GM12878 (cell line): ENCODE measurements around the gene CAMKMT. TPM values are rescaled to one million over a fixed set of nuclear protein-coding genes. Genes with fewer than 3 reads are reported as not detected.
A peak's percentile ranks its signal among the peaks of the same experiment; 100 is the strongest.

ENCODE experiments used
- CBFB ChIP-seq: IDR thresholded peaks from 2 replicates; pipeline ENCODE4 v1.6.1; 2016; ENCODE audit warnings: antibody characterized with exemption, low read depth
- CHD1 ChIP-seq: IDR thresholded peaks from 2 replicates; pipeline ENCODE4 v1.6.1; 2012; ENCODE audit warnings: low read depth, low read length, improper control_type of control experiment
- DPF2 ChIP-seq: fragments of 450-650 bp; IDR thresholded peaks from 2 replicates; pipeline ENCODE4 v1.6.1; 2017; ENCODE audit warnings: mild to moderate bottlenecking
- EP300 ChIP-seq, 2 experiments: fragments of 150-350 bp in 1 of 2; IDR thresholded peaks; 2 replicates each; pipeline ENCODE4 v1.6.1; 2011 to 2012; ENCODE audit warnings: low read depth in 2 of 2, low read length in 2 of 2, borderline replicate concordance in 1 of 2, improper control_type of control experiment in 1 of 2, inconsistent platforms in 1 of 2; ENCODE audit not compliant: control insufficient read depth in 1 of 2
- FOXK2 ChIP-seq: fragments of 450-650 bp; IDR thresholded peaks from 2 replicates; pipeline ENCODE4 v1.6.1; 2017; ENCODE audit warnings: mild to moderate bottlenecking, moderate library complexity
- HDAC2 ChIP-seq: fragments of 200-600 bp; sonication (generic); IDR thresholded peaks from 2 replicates; pipeline ENCODE4 v1.6.1; 2017
- HDAC6 ChIP-seq: fragments of 200-600 bp; sonication (generic); IDR thresholded peaks from one replicate; pipeline ENCODE4 v1.8.0; 2017; ENCODE audit warnings: antibody characterized with exemption; ENCODE audit not compliant: unreplicated experiment
- LARP7 ChIP-seq: fragments of 450-650 bp; IDR thresholded peaks from 2 replicates; pipeline ENCODE4 v1.6.1; 2017; ENCODE audit warnings: mild to moderate bottlenecking
- MEF2B ChIP-seq: fragments of 450-650 bp; IDR thresholded peaks from 2 replicates; pipeline ENCODE4 v1.6.1; 2018; ENCODE audit warnings: mild to moderate bottlenecking, moderate library complexity; ENCODE audit not compliant: partially characterized antibody, poor library complexity, severe bottlenecking
- NFYB ChIP-seq: IDR thresholded peaks from 2 replicates; pipeline ENCODE4 v1.6.1; 2011; ENCODE audit warnings: low read depth, mild to moderate bottlenecking, low read length, improper control_type of control experiment, moderate library complexity; ENCODE audit not compliant: insufficient read depth
- RAD21 ChIP-seq: IDR thresholded peaks from 2 replicates; pipeline ENCODE4 v1.6.1; 2011; ENCODE audit warnings: mild to moderate bottlenecking, low read depth, low read length, moderate library complexity; ENCODE audit not compliant: insufficient read depth
- RBBP5 ChIP-seq: fragments of 200-600 bp; sonication (generic); conservative IDR thresholded peaks from 2 replicates; pipeline ENCODE4 v1.6.1; 2016
- RUNX3 ChIP-seq: IDR thresholded peaks from 2 replicates; pipeline ENCODE4 v1.6.1; 2012; ENCODE audit warnings: low read length, inconsistent platforms
- SMC3 ChIP-seq: IDR thresholded peaks from 2 replicates; pipeline ENCODE4 v1.6.1; 2011; ENCODE audit warnings: low read length, improper control_type of control experiment, borderline replicate concordance
- SREBF1 ChIP-seq: IDR thresholded peaks from 2 replicates; pipeline ENCODE4 v1.6.1; 2012; ENCODE audit warnings: mild to moderate bottlenecking, low read length
- STAT3 ChIP-seq: IDR thresholded peaks from 2 replicates; pipeline ENCODE4 v1.6.1; 2011; ENCODE audit warnings: low read depth, low read length, improper control_type of control experiment
- TBL1XR1 ChIP-seq: IDR thresholded peaks from 2 replicates; pipeline ENCODE4 v1.6.1; 2012; ENCODE audit warnings: low read depth, low read length, improper control_type of control experiment
- TCF3 ChIP-seq: IDR thresholded peaks from 2 replicates; pipeline ENCODE4 v1.6.1; 2012; ENCODE audit warnings: low read depth, mild to moderate bottlenecking, low read length, borderline replicate concordance; ENCODE audit not compliant: insufficient read depth
- WRNIP1 ChIP-seq: IDR thresholded peaks from 2 replicates; pipeline ENCODE4 v1.6.1; 2011; ENCODE audit warnings: low read depth, low read length, improper control_type of control experiment, borderline replicate concordance
- ZNF207 ChIP-seq: fragments of 450-650 bp; IDR thresholded peaks from 2 replicates; pipeline ENCODE4 v1.6.1; 2014; ENCODE audit warnings: antibody characterized with exemption, mild to moderate bottlenecking, borderline replicate concordance
- ZNF217 ChIP-seq: fragments of 450-650 bp; IDR thresholded peaks from 2 replicates; pipeline ENCODE4 v1.6.1; 2017; ENCODE audit warnings: antibody characterized with exemption, mild to moderate bottlenecking
- polyA plus RNA-seq, 11 experiments: library from polyadenylated mRNA; depleted of rRNA in 4 of 11; unstranded in 6 of 11; stranded (reverse) in 5 of 11; fragments of >200 nt; fragmentation: Nextera tagmentation in 4 of 11; fragmentation: Illumina TruSeq in 1 of 11; extraction: Ambion mirVana in 4 of 11; extraction: Trizol in 1 of 11; gene quantifications; 1 replicate in 1 of 11; 2 replicates in 10 of 11; pipeline versions ENCODE4 v1.2.1 to v1.2.3, GENCODE V29; 2011 to 2016; ENCODE audit warnings: inconsistent platforms in 2 of 11, missing spikeins in 2 of 11, low read depth in 1 of 11
- total RNA-seq, 4 experiments: library from RNA; depleted of rRNA in 3 of 4; stranded (reverse); fragments of >200 nt in 3 of 4; fragmentation: Illumina TruSeq in 1 of 4; extraction: Trizol in 1 of 4; gene quantifications; 2 replicates each; pipeline versions ENCODE4 v1.2.1 to v1.2.3, GENCODE V29; 2013 to 2021
- TF ChIP-seq, protein P1 (sequence below): fragments of 450-650 bp; IDR thresholded peaks from 2 replicates; pipeline ENCODE4 v1.6.1; 2017; ENCODE audit warnings: borderline replicate concordance
- TF ChIP-seq, protein P2 (sequence below): fragments of 450-650 bp; IDR thresholded peaks from 2 replicates; pipeline ENCODE4 v1.6.1; 2017; ENCODE audit warnings: mild to moderate bottlenecking
- TF ChIP-seq, protein P3 (sequence below): fragments of 450-650 bp; IDR thresholded peaks from 2 replicates; pipeline ENCODE4 v1.6.1; 2018; ENCODE audit warnings: mild to moderate bottlenecking, low read depth, moderate library complexity; ENCODE audit not compliant: partially characterized antibody

Gene CAMKMT
- total and polyA plus RNA-seq, 10 of the 15 experiments (the other 5 are each of a cell fraction or from before 2014, with no cell fraction given): 2.7 to 16.0 (median 11.8) TPM

DNA sequence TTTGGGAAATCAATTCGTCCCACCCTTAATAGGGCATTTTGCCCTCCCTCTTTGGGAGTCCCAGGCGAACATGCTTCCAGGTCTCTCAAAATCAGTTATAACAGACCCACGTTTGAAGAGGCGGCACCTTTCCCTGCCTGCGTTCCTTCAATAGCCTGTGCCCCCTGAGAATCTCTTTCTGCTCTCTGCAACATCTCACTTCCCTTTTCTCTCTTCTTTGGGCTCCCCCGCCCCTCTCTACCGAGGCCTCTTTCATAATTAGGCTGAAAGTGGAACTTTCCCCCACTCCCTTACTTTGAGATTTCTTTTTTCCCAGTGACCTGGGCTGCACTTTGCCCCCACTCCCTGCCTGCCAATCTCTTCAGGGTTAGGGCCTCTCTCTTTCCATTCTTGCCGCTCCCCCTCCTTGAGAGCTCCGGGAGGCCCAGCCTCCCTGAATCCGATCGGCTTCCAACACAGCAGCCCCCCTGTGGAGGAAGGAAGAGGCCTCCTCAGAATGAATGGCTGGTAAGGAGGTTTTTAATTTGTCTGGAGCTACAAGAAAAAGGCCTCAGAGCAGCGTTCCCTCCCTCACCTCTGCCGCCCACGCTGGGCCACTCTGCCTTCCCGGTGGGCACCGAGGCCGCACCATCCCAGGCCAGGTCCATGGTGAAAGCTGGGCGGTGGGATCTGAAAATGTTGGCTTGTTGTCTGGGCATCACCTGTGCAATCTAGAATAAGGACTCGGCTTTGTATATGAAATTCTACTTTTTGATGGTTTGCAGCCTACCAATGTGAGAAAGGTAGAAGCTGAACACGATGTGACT, 417.1 kb downstream of the CAMKMT start (continued):
- TF ChIP-seq MEF2B (peak; percentile 83), CHD1 (no peak), SMC3 (no peak), HDAC2 (no peak), NFYB (no peak), LARP7 (no peak), ZNF217 (no peak), RUNX3 (peak; percentile 37), TBL1XR1 (no peak), TCF3 (no peak), FOXK2 (no peak), DPF2 (peak; percentile 86), HDAC6 (no peak), WRNIP1 (no peak; the same call in 1 of the 2 replicates), CBFB (no peak), RAD21 (0 out of 2 replicates have a peak, but pooled peaks have one; percentile 12), EP300 (IDR thresholded peaks at IDR 0.05; ENCODE audit: borderline replicate concordance in 1 of 2, control insufficient read depth in 1 of 2, low read depth in 2 of 2, low read length in 2 of 2) (peak; percentile 35 to 75; a peak in 2 of 4 replicates), STAT3 (0 out of 2 replicates have a peak, but pooled peaks have one; percentile 50), ZNF207 (no peak), SREBF1 (no peak), RBBP5 (no peak)
- TF ChIP-seq, protein P1, sequence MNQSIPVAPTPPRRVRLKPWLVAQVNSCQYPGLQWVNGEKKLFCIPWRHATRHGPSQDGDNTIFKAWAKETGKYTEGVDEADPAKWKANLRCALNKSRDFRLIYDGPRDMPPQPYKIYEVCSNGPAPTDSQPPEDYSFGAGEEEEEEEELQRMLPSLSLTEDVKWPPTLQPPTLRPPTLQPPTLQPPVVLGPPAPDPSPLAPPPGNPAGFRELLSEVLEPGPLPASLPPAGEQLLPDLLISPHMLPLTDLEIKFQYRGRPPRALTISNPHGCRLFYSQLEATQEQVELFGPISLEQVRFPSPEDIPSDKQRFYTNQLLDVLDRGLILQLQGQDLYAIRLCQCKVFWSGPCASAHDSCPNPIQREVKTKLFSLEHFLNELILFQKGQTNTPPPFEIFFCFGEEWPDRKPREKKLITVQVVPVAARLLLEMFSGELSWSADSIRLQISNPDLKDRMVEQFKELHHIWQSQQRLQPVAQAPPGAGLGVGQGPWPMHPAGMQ: no peak
- TF ChIP-seq, protein P2, sequence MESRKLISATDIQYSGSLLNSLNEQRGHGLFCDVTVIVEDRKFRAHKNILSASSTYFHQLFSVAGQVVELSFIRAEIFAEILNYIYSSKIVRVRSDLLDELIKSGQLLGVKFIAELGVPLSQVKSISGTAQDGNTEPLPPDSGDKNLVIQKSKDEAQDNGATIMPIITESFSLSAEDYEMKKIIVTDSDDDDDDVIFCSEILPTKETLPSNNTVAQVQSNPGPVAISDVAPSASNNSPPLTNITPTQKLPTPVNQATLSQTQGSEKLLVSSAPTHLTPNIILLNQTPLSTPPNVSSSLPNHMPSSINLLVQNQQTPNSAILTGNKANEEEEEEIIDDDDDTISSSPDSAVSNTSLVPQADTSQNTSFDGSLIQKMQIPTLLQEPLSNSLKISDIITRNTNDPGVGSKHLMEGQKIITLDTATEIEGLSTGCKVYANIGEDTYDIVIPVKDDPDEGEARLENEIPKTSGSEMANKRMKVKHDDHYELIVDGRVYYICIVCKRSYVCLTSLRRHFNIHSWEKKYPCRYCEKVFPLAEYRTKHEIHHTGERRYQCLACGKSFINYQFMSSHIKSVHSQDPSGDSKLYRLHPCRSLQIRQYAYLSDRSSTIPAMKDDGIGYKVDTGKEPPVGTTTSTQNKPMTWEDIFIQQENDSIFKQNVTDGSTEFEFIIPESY: no peak
- TF ChIP-seq, protein P3, sequence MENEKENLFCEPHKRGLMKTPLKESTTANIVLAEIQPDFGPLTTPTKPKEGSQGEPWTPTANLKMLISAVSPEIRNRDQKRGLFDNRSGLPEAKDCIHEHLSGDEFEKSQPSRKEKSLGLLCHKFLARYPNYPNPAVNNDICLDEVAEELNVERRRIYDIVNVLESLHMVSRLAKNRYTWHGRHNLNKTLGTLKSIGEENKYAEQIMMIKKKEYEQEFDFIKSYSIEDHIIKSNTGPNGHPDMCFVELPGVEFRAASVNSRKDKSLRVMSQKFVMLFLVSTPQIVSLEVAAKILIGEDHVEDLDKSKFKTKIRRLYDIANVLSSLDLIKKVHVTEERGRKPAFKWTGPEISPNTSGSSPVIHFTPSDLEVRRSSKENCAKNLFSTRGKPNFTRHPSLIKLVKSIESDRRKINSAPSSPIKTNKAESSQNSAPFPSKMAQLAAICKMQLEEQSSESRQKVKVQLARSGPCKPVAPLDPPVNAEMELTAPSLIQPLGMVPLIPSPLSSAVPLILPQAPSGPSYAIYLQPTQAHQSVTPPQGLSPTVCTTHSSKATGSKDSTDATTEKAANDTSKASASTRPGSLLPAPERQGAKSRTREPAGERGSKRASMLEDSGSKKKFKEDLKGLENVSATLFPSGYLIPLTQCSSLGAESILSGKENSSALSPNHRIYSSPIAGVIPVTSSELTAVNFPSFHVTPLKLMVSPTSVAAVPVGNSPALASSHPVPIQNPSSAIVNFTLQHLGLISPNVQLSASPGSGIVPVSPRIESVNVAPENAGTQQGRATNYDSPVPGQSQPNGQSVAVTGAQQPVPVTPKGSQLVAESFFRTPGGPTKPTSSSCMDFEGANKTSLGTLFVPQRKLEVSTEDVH: no peak
